Muscle of leg (tissue), 16 donors: ENCODE results near the gene SRPK1. TPM values are rescaled to one million over a fixed set of nuclear protein-coding genes. Genes with fewer than 3 reads are reported as not detected.

Experiments used
- DNase-seq: peaks from one replicate; pipeline ENCODE4 v3.0.0; 2013
- H3K27ac ChIP-seq: one replicate; pipeline ENCODE4 v1.5.1; 2013; ENCODE audit warnings: mild to moderate bottlenecking, low read length, control low read depth
- H3K27me3 ChIP-seq: one replicate; pipeline ENCODE4 v1.6.1; 2013; ENCODE audit warnings: low read length; ENCODE audit not compliant: control insufficient read depth, insufficient read depth
- H3K36me3 ChIP-seq: one replicate; pipeline ENCODE4 v1.6.1; 2013; ENCODE audit warnings: low read length; ENCODE audit not compliant: control insufficient read depth, insufficient read depth
- H3K4me1 ChIP-seq: one replicate; pipeline ENCODE4 v1.6.1; 2013; ENCODE audit warnings: low read length; ENCODE audit not compliant: control insufficient read depth, insufficient read depth
- H3K4me3 ChIP-seq: one replicate; pipeline ENCODE4 v1.5.1; 2013; ENCODE audit warnings: low read length, control low read depth
- H3K9me3 ChIP-seq: replicated peaks from 2 replicates; pipeline ENCODE4 v1.6.1; 2013; ENCODE audit warnings: low read depth, low read length; ENCODE audit not compliant: control insufficient read depth
- WGBS: methylation state at CpG from one replicate; pipeline ENCODE4 v1.1.5; 2013; ENCODE audit warnings: missing lambda C conversion rate; ENCODE audit not compliant: insufficient coverage; 5-methylcytosine and 5-hydroxymethylcytosine counted together
- long read RNA-seq, 11 donors: transcript quantifications; one replicate each; lab custom pipeline, GENCODE V29; 2026
- polyA plus RNA-seq, 8 donors: library from polyadenylated mRNA; unstranded; fragments of 120-200 nt; gene quantifications; one replicate each; pipeline versions ENCODE4 v1.2.1 to v1.2.3, GENCODE V29; 2013; ENCODE audit warnings: inconsistent platforms in 1 of 8, low replicate concordance in 1 of 8; ENCODE audit not compliant: insufficient read length in 8 of 8, insufficient read depth in 1 of 8
- total RNA-seq: library from RNA; stranded (reverse); fragments of 120-200 nt; gene quantifications from one replicate; pipeline ENCODE4 v1.2.4, GENCODE V29; 2013

The SRPK1 gene
- total RNA-seq (14.9 TPM), polyA plus RNA-seq (10 to 100 TPM; 14.2 to 24.2 (median 17.5) TPM)
- long read RNA-seq, donor 1 = 0 reads
- long read RNA-seq, donor 2 = 0 reads
- long read RNA-seq, donor 3, full-length matches to known transcripts = 2 of 2 reads
- long read RNA-seq, donor 3, partial matches to known transcripts = 0 of 2 reads
- long read RNA-seq, donor 3, other reads (novel, unspliced or antisense) = 0 of 2 reads
- long read RNA-seq, donor 4 = 0 reads
- long read RNA-seq, donor 5, full-length matches to known transcripts = 7 of 12 reads
- long read RNA-seq, donor 5, partial matches to known transcripts = 5 of 12 reads
- long read RNA-seq, donor 5, other reads (novel, unspliced or antisense) = 0 of 12 reads
- long read RNA-seq, donor 6, full-length matches to known transcripts = 4 of 4 reads
- long read RNA-seq, donor 6, partial matches to known transcripts = 0 of 4 reads
- long read RNA-seq, donor 6, other reads (novel, unspliced or antisense) = 0 of 4 reads
- long read RNA-seq, donor 7, partial matches to known transcripts = 0 of 1 reads
- long read RNA-seq, donor 7, other reads (novel, unspliced or antisense) = 0 of 1 reads
- long read RNA-seq, donor 8, full-length matches to known transcripts = 4 of 9 reads
- long read RNA-seq, donor 8, partial matches to known transcripts = 5 of 9 reads
- long read RNA-seq, donor 8, other reads (novel, unspliced or antisense) = 0 of 9 reads
- long read RNA-seq, donor 9, full-length matches to known transcripts = 1 of 1 reads
- long read RNA-seq, donor 9, partial matches to known transcripts = 0 of 1 reads
- long read RNA-seq, donor 9, other reads (novel, unspliced or antisense) = 0 of 1 reads
- long read RNA-seq, donor 10, full-length matches to known transcripts = 1 of 13 reads
- long read RNA-seq, donor 10, partial matches to known transcripts = 12 of 13 reads
- long read RNA-seq, donor 10, other reads (novel, unspliced or antisense) = 0 of 13 reads
- long read RNA-seq, donor 11, full-length matches to known transcripts = 1 of 1 reads
- long read RNA-seq, donor 11, partial matches to known transcripts = 0 of 1 reads
- long read RNA-seq, donor 11, other reads (novel, unspliced or antisense) = 0 of 1 reads

- Histone ChIP-seq H3K36me3 (no peaks in the 10 kb centered on the region), H3K9me3 (no peaks in the 10 kb centered on the region), H3K27ac (no peak within 1 kb of the TSS), H3K4me3 (peak within 1 kb of the TSS; percentile 71), H3K27me3 (no peaks in the 10 kb centered on the region), H3K4me1 (peaks cover 11% of the 10 kb centered on the region)
- 0% methylated on average over 53 of the region's 69 CpGs for WGBS
- peak; percentile 91 for DNase-seq
Observed at GRCh38 chr6:35920793-35921732, at the start of gene SRPK1. Gene SRPK1 (minus strand): TSS chr6:35921098. CDS start chr6:35921056, 42 bp downstream.

GRCh38 chr6:35970181-35970580 lies 49.3 kb upstream of the SRPK1 start:
- no peak overlapping the region for H3K27ac ChIP-seq
- H3K4me3 ChIP-seq = no peak overlapping the region
- no peaks in the 10 kb centered on the region for H3K9me3 ChIP-seq
- no peaks in the 10 kb centered on the region for H3K27me3 ChIP-seq
- no CpG with 5 or more reads among the region's 4 CpGs for WGBS
- H3K4me1 ChIP-seq = no peaks in the 10 kb centered on the region
- DNase-seq = no peak
- no peaks in the 10 kb centered on the region for H3K36me3 ChIP-seq

GRCh38 chr6:35969646-35970045 lies 48.7 kb upstream of the SRPK1 start:
- H3K4me3 ChIP-seq = no peak overlapping the region

GRCh38 chr6:35968821-35969220 lies 47.9 kb upstream of the SRPK1 start:
- no peaks in the 10 kb centered on the region for H3K27me3 ChIP-seq
- H3K4me1 ChIP-seq = no peaks in the 10 kb centered on the region
- no peak overlapping the region for H3K4me3 ChIP-seq

More at GRCh38 chr6:35969646-35970045, 48.7 kb upstream of the SRPK1 start:
- Histone ChIP-seq H3K27ac (no peak overlapping the region), H3K36me3 (no peaks in the 10 kb centered on the region), H3K27me3 (no peaks in the 10 kb centered on the region), H3K9me3 (no peaks in the 10 kb centered on the region), H3K4me1 (no peaks in the 10 kb centered on the region)
- no peak for DNase-seq

GRCh38 chr6:35967076-35967774 lies 46.3 kb upstream of the SRPK1 start:
- H3K4me3 ChIP-seq = no peak overlapping the region

More at GRCh38 chr6:35968821-35969220, 47.9 kb upstream of the SRPK1 start:
- H3K9me3 ChIP-seq = no peaks in the 10 kb centered on the region
- WGBS = 43% methylated on average over 1 of the region's 4 CpGs
- DNase-seq = no peak
- H3K27ac ChIP-seq = no peak overlapping the region
- H3K36me3 ChIP-seq = no peaks in the 10 kb centered on the region

GRCh38 chr6:35962779-35963560 lies 42.1 kb upstream of the SRPK1 start:
- H3K27ac ChIP-seq = no peak overlapping the region
- no peaks in the 10 kb centered on the region for H3K4me1 ChIP-seq
- WGBS = 80% methylated on average over 12 of the region's 14 CpGs
- H3K4me3 ChIP-seq = no peak overlapping the region
- no peaks in the 10 kb centered on the region for H3K36me3 ChIP-seq
- H3K9me3 ChIP-seq = no peaks in the 10 kb centered on the region
- peaks cover 3% of the 10 kb centered on the region for H3K27me3 ChIP-seq
- DNase-seq = no peak

More at GRCh38 chr6:35967076-35967774, 46.3 kb upstream of the SRPK1 start:
- Histone ChIP-seq H3K4me1 (no peaks in the 10 kb centered on the region), H3K36me3 (no peaks in the 10 kb centered on the region), H3K27me3 (no peaks in the 10 kb centered on the region), H3K27ac (no peak overlapping the region), H3K9me3 (no peaks in the 10 kb centered on the region)
- DNase-seq = no peak
- no CpG with 5 or more reads among the region's 4 CpGs for WGBS

GRCh38 chr6:35960187-35960586 lies 39.3 kb upstream of the SRPK1 start:
- Histone ChIP-seq H3K4me3 (no peak overlapping the region), H3K27me3 (peaks cover 3% of the 10 kb centered on the region), H3K4me1 (no peaks in the 10 kb centered on the region), H3K27ac (no peak overlapping the region), H3K36me3 (no peaks in the 10 kb centered on the region), H3K9me3 (no peaks in the 10 kb centered on the region)
- peak; percentile 27 for DNase-seq
- no CpG with 5 or more reads among the region's 2 CpGs for WGBS

- Histone ChIP-seq H3K4me3 (no peak overlapping the region), H3K27ac (no peak overlapping the region), H3K36me3 (no peaks in the 10 kb centered on the region), H3K9me3 (no peaks in the 10 kb centered on the region), H3K4me1 (no peaks in the 10 kb centered on the region), H3K27me3 (peaks cover 3% of the 10 kb centered on the region)
- no CpG with 5 or more reads among the region's 4 CpGs for WGBS
- DNase-seq = no peak
Observed at GRCh38 chr6:35955970-35956369, 35.1 kb upstream of the SRPK1 start.
